Hematopoietic multipotent progenitor cell treated with erythropoietin and hydrocortisone succinate and interleukin-3 and kit ligand, for 17 days (in vitro differentiated cells): ENCODE data around the gene PROKR1.
"Not testable (repeated sequence)": the region's sequence is repeated elsewhere in the genome, so short reads cannot be mapped to it uniquely, and the experiment has no call there.

Experiments
- DNase-seq: peaks from one replicate; pipeline ENCODE4 v3.0.0-alpha.2; 2015; ENCODE audit warnings: low spot score

The PROKR1 gene

GRCh38 chr2:68658266-68658665, 14.9 kb downstream of the PROKR1 start:
- no peak for DNase-seq

GRCh38 chr2:68659081-68659480, 15.7 kb downstream of the PROKR1 start:
- DNase-seq: no peak

- no peak for DNase-seq
Measured at GRCh38 chr2:68660658-68661057, 17.3 kb downstream of the PROKR1 start.

- DNase-seq: no peak
Measured at GRCh38 chr2:68662466-68662865, 19.1 kb downstream of the PROKR1 start.

GRCh38 chr2:68663371-68664156, 20.2 kb downstream of the PROKR1 start:
- DNase-seq: no peak

GRCh38 chr2:68667371-68667770, 24.0 kb downstream of the PROKR1 start:
- DNase-seq: no peak

- DNase-seq: no peak
Measured at GRCh38 chr2:68669651-68670050, 26.3 kb downstream of the PROKR1 start.

- no peak for DNase-seq
Measured at GRCh38 chr2:68671961-68672360, 28.6 kb downstream of the PROKR1 start.

- no peak for DNase-seq
Measured at GRCh38 chr2:68673631-68674030, 30.3 kb downstream of the PROKR1 start.

GRCh38 chr2:68675470-68675869, 32.1 kb downstream of the PROKR1 start:
- no peak for DNase-seq

- not testable (repeated sequence) for DNase-seq
Measured at GRCh38 chr2:68677837-68678236, 34.5 kb downstream of the PROKR1 start.

- not testable (repeated sequence) for DNase-seq
Measured at GRCh38 chr2:68679166-68679916, 36.0 kb downstream of the PROKR1 start.

GRCh38 chr2:68679917-68680267, 36.5 kb downstream of the PROKR1 start:
- DNase-seq: not testable (repeated sequence)

GRCh38 chr2:68684197-68684596, 40.8 kb downstream of the PROKR1 start:
- DNase-seq: no peak

- DNase-seq: no peak
Measured at GRCh38 chr2:68686178-68686577, 42.8 kb downstream of the PROKR1 start.

- no peak for DNase-seq
Measured at GRCh38 chr2:68687018-68687417, 43.6 kb downstream of the PROKR1 start.

GRCh38 chr2:68689553-68690537, 46.5 kb downstream of the PROKR1 start:
- DNase-seq: no peak

GRCh38 chr2:68690851-68691250, 47.5 kb downstream of the PROKR1 start:
- DNase-seq: no peak

GRCh38 chr2:68692511-68692910, 49.1 kb downstream of the PROKR1 start:
- no peak for DNase-seq

GRCh38 chr2:68693951-68694350, 50.6 kb downstream of the PROKR1 start:
- DNase-seq: no peak

- no peak for DNase-seq
Measured at GRCh38 chr2:68695971-68696370, 52.6 kb downstream of the PROKR1 start.

- DNase-seq: no peak
Measured at GRCh38 chr2:68696554-68696953, 53.2 kb downstream of the PROKR1 start.
